GM12864 (cell line): Measurements from ENCODE around the gene OPTN.
"Not testable (repeated sequence)": the region's sequence is repeated elsewhere in the genome, so short reads cannot be mapped to it uniquely, and the experiment has no call there.

ENCODE experiments used
- DNase-seq: peaks from one replicate; pipeline ENCODE4 v3.0.0-alpha.2; 2011; ENCODE audit warnings: low read depth
- H3K4me3 ChIP-seq: 2 replicates; pipeline ENCODE4 v1.5.1; 2011; ENCODE audit warnings: mild to moderate bottlenecking, low read depth, low read length, control low read depth
- CTCF ChIP-seq: IDR thresholded peaks from 2 replicates; pipeline ENCODE4 v1.5.1; 2011; ENCODE audit warnings: low read depth, mild to moderate bottlenecking, moderate library complexity, low read length, control low read depth, inconsistent platforms; ENCODE audit errors: missing control alignments

The OPTN gene

GRCh38 chr10:13078912-13079775, 20.8 kb upstream of the OPTN start:
- no peak overlapping the region for H3K4me3 ChIP-seq
- no peak for DNase-seq
- TF ChIP-seq CTCF = no peak

GRCh38 chr10:13079776-13080050, 20.2 kb upstream of the OPTN start:
- no peak overlapping the region for H3K4me3 ChIP-seq
- no peak for TF ChIP-seq CTCF
- DNase-seq = no peak

- TF ChIP-seq CTCF = no peak
- DNase-seq = no peak
- no peak overlapping the region for H3K4me3 ChIP-seq
Observed at GRCh38 chr10:13080643-13081042, 19.3 kb upstream of the OPTN start.

- DNase-seq = not testable (repeated sequence)
Observed at GRCh38 chr10:13083700-13084099, 16.3 kb upstream of the OPTN start.

GRCh38 chr10:13086056-13086455, 13.9 kb upstream of the OPTN start:
- TF ChIP-seq CTCF = no peak
- DNase-seq = no peak
- no peak overlapping the region for H3K4me3 ChIP-seq

More at GRCh38 chr10:13083700-13084099, 16.3 kb upstream of the OPTN start:
- H3K4me3 ChIP-seq = not testable (repeated sequence)

- no peak overlapping the region for H3K4me3 ChIP-seq
- TF ChIP-seq CTCF = no peak
- no peak for DNase-seq
Observed at GRCh38 chr10:13087601-13087985, 12.4 kb upstream of the OPTN start.

- no peak for DNase-seq
- TF ChIP-seq CTCF = no peak
- no peak overlapping the region for H3K4me3 ChIP-seq
Observed at GRCh38 chr10:13087986-13088618, 11.9 kb upstream of the OPTN start.
